ENCODE measurements around the gene PGAM4. TPM values are rescaled to one million over a fixed set of nuclear protein-coding genes. Genes with fewer than 3 reads are reported as not detected.
A peak's percentile ranks its signal among the peaks of the same experiment; 100 is the strongest.

Gene PGAM4
- total and polyA plus RNA-seq, 2 of the 13 experiments (the other 11 are each of a cell fraction or from before 2014, with no cell fraction given): 0.24 to 0.33 TPM

DNA sequence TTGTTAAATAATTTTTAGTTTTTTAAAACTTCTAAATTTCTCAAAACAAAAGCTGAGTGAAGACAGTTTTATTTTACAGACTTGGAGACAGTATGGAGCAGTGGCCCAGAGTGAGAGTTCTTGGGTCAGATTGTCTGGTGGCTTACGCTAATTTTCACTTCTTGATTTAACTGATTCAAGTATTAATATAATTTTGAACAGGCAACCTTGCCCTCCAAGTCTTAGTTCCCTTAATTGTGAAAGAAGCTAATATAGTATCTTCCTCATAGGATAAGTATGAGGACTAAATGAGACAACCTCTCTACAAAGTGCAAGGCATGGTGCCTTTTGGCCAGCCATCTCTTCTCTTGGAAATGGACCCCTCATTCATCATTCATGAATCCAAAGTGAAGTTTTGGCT, 33.6 kb downstream of the PGAM4 start:
- no peak for DNase-seq (ENCODE audit: low spot score)
- no peak overlapping the region for H3K4me3 ChIP-seq (replicated peaks in 1 of 3; ENCODE audit: insufficient read depth in 1 of 3, low read depth in 2 of 3, low read length in 3 of 3)
- no peaks in the 10 kb centered on the region for H3K4me1 ChIP-seq (ENCODE audit: insufficient read depth, low read length)
- in situ Hi-C loops (cut with HindIII; ENCODE audit: extremely low pct_ligation_motif_present, low pct_unique_long_range_greater_than_20kb) (no loop called here), intact Hi-C loops (cut with micrococcal nuclease; ENCODE audit: unreplicated experiment) (no loop called here)
- no peak for ATAC-seq
- POLR2A ChIA-PET: no interaction called here
- H3K27me3 ChIP-seq (ENCODE audit: control insufficient read depth in 1 of 2, insufficient read depth in 2 of 2, low read length in 2 of 2): no peaks in the 10 kb centered on the region
- H3K4me2 ChIP-seq (ENCODE audit: low read depth, low read length): no peak overlapping the region
- TF ChIP-seq ELF4 (CRISPR knock-in tag; IDR thresholded peaks at IDR 0.05; ENCODE audit: borderline replicate concordance): no peak
- no peak for TF ChIP-seq FLYWCH1 (CRISPR knock-in tag; IDR thresholded peaks at IDR 0.05)
- H3K9ac ChIP-seq (ENCODE audit: insufficient read depth, low read depth, low read length): no peak overlapping the region
- no peak overlapping the region for H2AFZ ChIP-seq (ENCODE audit: low read length)
- CTCF ChIA-PET (ENCODE audit: low intra/inter-chr PET ratio, low total read pairs): no interaction called here
- 92% methylated on average over 1 of the region's 1 CpG for WGBS (ENCODE audit: low lambda C conversion rate)
- no peaks in the 10 kb centered on the region for H3K79me2 ChIP-seq (ENCODE audit: insufficient read depth, low read length)
- H3K36me3 ChIP-seq (replicated peaks in 1 of 2; ENCODE audit: control insufficient read depth in 1 of 2, insufficient read depth in 2 of 2, low read length in 2 of 2): no peaks in the 10 kb centered on the region
- FAIRE-seq: no peak
- no peaks in the 10 kb centered on the region for H3K9me3 ChIP-seq (ENCODE audit: low read length)
- no peaks in the 10 kb centered on the region for H4K20me1 ChIP-seq (ENCODE audit: insufficient read depth, low read length)
- no TSS peak for BruUV-seq (replicated peaks)
- no peak overlapping the region for H3K27ac ChIP-seq (ENCODE audit: extremely low read length, insufficient read depth, low read length)

GRCh38 chrX:77930581-77930980, 38.9 kb downstream of the PGAM4 start:
- Histone ChIP-seq H3K27ac (ENCODE audit: extremely low read length, insufficient read depth, low read length) (no peak overlapping the region), H3K9me3 (ENCODE audit: low read length) (no peaks in the 10 kb centered on the region), H3K36me3 (replicated peaks in 1 of 2; ENCODE audit: control insufficient read depth in 1 of 2, insufficient read depth in 2 of 2, low read length in 2 of 2) (no peaks in the 10 kb centered on the region), H3K79me2 (ENCODE audit: insufficient read depth, low read length) (no peaks in the 10 kb centered on the region), H4K20me1 (ENCODE audit: insufficient read depth, low read length) (no peaks in the 10 kb centered on the region), H3K4me1 (ENCODE audit: insufficient read depth, low read length) (no peaks in the 10 kb centered on the region), H3K9ac (ENCODE audit: insufficient read depth, low read depth, low read length) (no peak overlapping the region), H3K4me2 (ENCODE audit: low read depth, low read length) (no peak overlapping the region), H2AFZ (ENCODE audit: low read length) (no peak overlapping the region), H3K27me3 (ENCODE audit: control insufficient read depth in 1 of 2, insufficient read depth in 2 of 2, low read length in 2 of 2) (no peaks in the 10 kb centered on the region), H3K4me3 (replicated peaks in 1 of 3; ENCODE audit: insufficient read depth in 1 of 3, low read depth in 2 of 3, low read length in 3 of 3) (no peak overlapping the region)
- intact Hi-C loops (cut with micrococcal nuclease; ENCODE audit: unreplicated experiment) (no loop called here), in situ Hi-C loops (cut with HindIII; ENCODE audit: extremely low pct_ligation_motif_present, low pct_unique_long_range_greater_than_20kb) (no loop called here)
- BruUV-seq (replicated peaks): no TSS peak
- no peak for DNase-seq (ENCODE audit: low spot score)
- ChIA-PET POLR2A (no interaction called here), CTCF (ENCODE audit: low intra/inter-chr PET ratio, low total read pairs) (no interaction called here)
- no peak for ATAC-seq
- WGBS (ENCODE audit: low lambda C conversion rate): 100% methylated on average over 1 of the region's 1 CpG
- peak; percentile 32 for FAIRE-seq
- TF ChIP-seq HOXA7 (CRISPR knock-in tag; IDR thresholded peaks at IDR 0.05) (no peak), ZBTB21 (CRISPR knock-in tag; IDR thresholded peaks at IDR 0.05) (no peak), ZNF891 (CRISPR knock-in tag; IDR thresholded peaks at IDR 0.05) (no peak), YY1 (IDR thresholded peaks at IDR 0.05; ENCODE audit: insufficient read depth, insufficient replicate concordance, low read depth, low read length) (no peak), ZSCAN31 (CRISPR knock-in tag; IDR thresholded peaks at IDR 0.05; ENCODE audit: low read depth) (no peak), POLR2G (IDR thresholded peaks at IDR 0.05; ENCODE audit: low read depth, low read length) (no peak), PLRG1 (conservative IDR thresholded peaks at IDR 0.05) (no peak), ZNF484 (CRISPR knock-in tag; IDR thresholded peaks at IDR 0.05; ENCODE audit: borderline replicate concordance, low read depth) (no peak), ZNF160 (CRISPR knock-in tag; IDR thresholded peaks at IDR 0.05) (no peak), ZSCAN5A (CRISPR knock-in tag; IDR thresholded peaks at IDR 0.05; ENCODE audit: borderline replicate concordance) (no peak), PITX1 (CRISPR knock-in tag; IDR thresholded peaks at IDR 0.05) (no peak), ZNF766 (CRISPR knock-in tag; IDR thresholded peaks at IDR 0.05; ENCODE audit: borderline replicate concordance) (no peak), ZC3H4 (CRISPR knock-in tag; IDR thresholded peaks at IDR 0.05; ENCODE audit: borderline replicate concordance) (no peak)
